Tibial nerve (tissue), 4 donors: ENCODE measurements around the gene NELFA. TPM values are rescaled to one million over a fixed set of nuclear protein-coding genes. Genes with fewer than 3 reads are reported as not detected.

Experiments used
- DNase-seq, 2 donors: peaks; one replicate each; pipeline ENCODE4 v3.0.0-alpha.2; 2019; ENCODE audit warnings: low spot score in 2 of 2
- H3K27ac ChIP-seq, 4 donors: fragments of 200-600 bp; sonication (generic) in 3 of 4; one replicate each; pipeline ENCODE4 v1.5.1; 2017 to 2019; ENCODE audit warnings: mild to moderate bottlenecking in 1 of 4
- H3K27me3 ChIP-seq, 2 donors: fragments of 200-600 bp; sonication (generic) in 1 of 2; one replicate each; pipeline versions ENCODE4 v1.5.1 to v1.6.0; 2017 to 2019
- H3K36me3 ChIP-seq, 3 donors: fragments of 200-600 bp; sonication (generic); one replicate each; pipeline ENCODE4 v1.5.1; 2018 to 2019
- H3K4me1 ChIP-seq, 4 donors: fragments of 200-600 bp; sonication (generic) in 3 of 4; one replicate each; pipeline ENCODE4 v1.5.1; 2017 to 2019
- H3K4me3 ChIP-seq, 4 donors: fragments of 200-600 bp; sonication (generic) in 3 of 4; one replicate each; pipeline ENCODE4 v1.5.1; 2017 to 2019; ENCODE audit warnings: mild to moderate bottlenecking in 1 of 4, moderate library complexity in 1 of 4
- H3K9me3 ChIP-seq, 4 donors: fragments of 200-600 bp; sonication (generic) in 3 of 4; one replicate each; pipeline ENCODE4 v1.5.1; 2017 to 2019
- EP300 ChIP-seq, 2 donors: sonication (generic); formaldehyde crosslinking; IDR thresholded peaks; one replicate each; pipeline ENCODE4 v1.6.1; 2017; ENCODE audit warnings: antibody characterized with exemption in 2 of 2, mild to moderate bottlenecking in 1 of 2
- POLR2A ChIP-seq, 2 donors: fragments of 450-650 bp; IDR thresholded peaks; one replicate each; pipeline ENCODE4 v1.6.1; 2017; ENCODE audit warnings: antibody characterized with exemption in 2 of 2, mild to moderate bottlenecking in 2 of 2, moderate library complexity in 2 of 2
- WGBS, 2 donors: methylation state at CpG; one replicate each; pipeline ENCODE4 v1.1.5; 2018; 5-methylcytosine and 5-hydroxymethylcytosine counted together
- total RNA-seq, 4 donors: library from RNA; depleted of rRNA; stranded (reverse); fragments of >200 nt; gene quantifications; one replicate each; pipeline ENCODE4 v1.1.0, GENCODE V29; 2016
- TF ChIP-seq, protein P1 (sequence below), 5 experiments: fragments of 200-600 bp in 3 of 5; fragments of 450-650 bp in 2 of 5; sonication (generic) in 3 of 5; IDR thresholded peaks; one replicate each; pipeline ENCODE4 v1.5.1; 2016 to 2019; ENCODE audit warnings: antibody characterized with exemption in 5 of 5, mild to moderate bottlenecking in 3 of 5, moderate library complexity in 2 of 5

The NELFA gene
- total RNA-seq: 10 to 100 TPM; 32.9 to 43.1 (median 37.5) TPM

DNA sequence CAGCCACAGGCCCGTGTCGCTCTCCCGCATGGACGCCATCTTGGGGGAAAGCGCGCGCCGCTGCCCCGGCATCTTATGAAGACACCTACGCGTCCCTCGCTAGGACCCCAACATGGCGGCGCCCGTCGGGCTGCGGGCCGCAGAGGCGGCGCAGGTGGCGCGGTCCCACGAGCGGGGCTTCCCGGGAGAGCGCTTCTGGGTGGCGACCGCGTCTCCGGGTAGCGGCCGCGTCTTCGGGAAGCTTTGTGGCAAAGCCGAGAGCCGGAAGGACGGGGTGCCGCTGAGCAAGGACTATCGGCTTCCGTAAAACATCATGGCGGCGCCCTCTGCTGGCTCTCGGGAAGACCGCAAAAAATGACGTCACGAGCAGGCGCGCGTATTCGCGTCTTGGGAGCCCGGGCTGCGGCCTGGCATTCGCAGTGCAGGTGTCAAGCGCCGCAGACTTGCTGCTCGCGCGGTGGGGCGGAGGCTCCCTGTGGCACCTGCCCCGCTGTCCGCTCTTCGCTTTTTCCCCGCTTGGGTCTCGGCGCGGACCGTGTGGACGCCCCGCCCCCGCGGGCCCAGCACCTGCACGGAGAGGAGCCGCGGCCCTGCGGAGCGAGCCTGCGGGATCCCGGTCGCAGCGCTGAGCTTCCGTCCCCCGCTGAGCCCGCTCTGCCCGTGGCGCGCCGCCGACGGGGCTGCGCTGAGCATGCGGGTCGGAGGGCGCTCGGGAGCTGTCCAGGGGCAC is at the start of gene NELFA:
Gene NELFA, minus strand, starts transcription at position 54 of the 730 bp plus-strand sequence. Its CDS starts 15 bp downstream, at position 39.
- WGBS, 2 donors: 1% methylated on average over 27 to 39 of the region's 95 CpGs
- peak within 1 kb of the TSS; percentile 93 to 99 (median 96) for H3K27ac ChIP-seq
- H3K4me3 ChIP-seq: peak within 1 kb of the TSS; percentile 58 to 99 (median 81)
- no peaks in the 10 kb centered on the region for H3K9me3 ChIP-seq
- TF ChIP-seq EP300 (IDR thresholded peaks at IDR 0.05): peak; percentile 44 to 88
- TF ChIP-seq POLR2A (IDR thresholded peaks at IDR 0.05): peak; percentile 30 to 66
- TF ChIP-seq, protein P1, sequence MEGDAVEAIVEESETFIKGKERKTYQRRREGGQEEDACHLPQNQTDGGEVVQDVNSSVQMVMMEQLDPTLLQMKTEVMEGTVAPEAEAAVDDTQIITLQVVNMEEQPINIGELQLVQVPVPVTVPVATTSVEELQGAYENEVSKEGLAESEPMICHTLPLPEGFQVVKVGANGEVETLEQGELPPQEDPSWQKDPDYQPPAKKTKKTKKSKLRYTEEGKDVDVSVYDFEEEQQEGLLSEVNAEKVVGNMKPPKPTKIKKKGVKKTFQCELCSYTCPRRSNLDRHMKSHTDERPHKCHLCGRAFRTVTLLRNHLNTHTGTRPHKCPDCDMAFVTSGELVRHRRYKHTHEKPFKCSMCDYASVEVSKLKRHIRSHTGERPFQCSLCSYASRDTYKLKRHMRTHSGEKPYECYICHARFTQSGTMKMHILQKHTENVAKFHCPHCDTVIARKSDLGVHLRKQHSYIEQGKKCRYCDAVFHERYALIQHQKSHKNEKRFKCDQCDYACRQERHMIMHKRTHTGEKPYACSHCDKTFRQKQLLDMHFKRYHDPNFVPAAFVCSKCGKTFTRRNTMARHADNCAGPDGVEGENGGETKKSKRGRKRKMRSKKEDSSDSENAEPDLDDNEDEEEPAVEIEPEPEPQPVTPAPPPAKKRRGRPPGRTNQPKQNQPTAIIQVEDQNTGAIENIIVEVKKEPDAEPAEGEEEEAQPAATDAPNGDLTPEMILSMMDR (IDR thresholded peaks at IDR 0.05): peak; percentile 52 to 94 (median 76)
- H3K36me3 ChIP-seq: peaks cover 0 to 22% (median 0%) of the 10 kb centered on the region in 3 donors
- peak; percentile 90 to 92 for DNase-seq
- peaks cover 0 to 36% (median 2%) of the 10 kb centered on the region in 4 donors for H3K4me1 ChIP-seq
- H3K27me3 ChIP-seq: no peaks in the 10 kb centered on the region

DNA sequence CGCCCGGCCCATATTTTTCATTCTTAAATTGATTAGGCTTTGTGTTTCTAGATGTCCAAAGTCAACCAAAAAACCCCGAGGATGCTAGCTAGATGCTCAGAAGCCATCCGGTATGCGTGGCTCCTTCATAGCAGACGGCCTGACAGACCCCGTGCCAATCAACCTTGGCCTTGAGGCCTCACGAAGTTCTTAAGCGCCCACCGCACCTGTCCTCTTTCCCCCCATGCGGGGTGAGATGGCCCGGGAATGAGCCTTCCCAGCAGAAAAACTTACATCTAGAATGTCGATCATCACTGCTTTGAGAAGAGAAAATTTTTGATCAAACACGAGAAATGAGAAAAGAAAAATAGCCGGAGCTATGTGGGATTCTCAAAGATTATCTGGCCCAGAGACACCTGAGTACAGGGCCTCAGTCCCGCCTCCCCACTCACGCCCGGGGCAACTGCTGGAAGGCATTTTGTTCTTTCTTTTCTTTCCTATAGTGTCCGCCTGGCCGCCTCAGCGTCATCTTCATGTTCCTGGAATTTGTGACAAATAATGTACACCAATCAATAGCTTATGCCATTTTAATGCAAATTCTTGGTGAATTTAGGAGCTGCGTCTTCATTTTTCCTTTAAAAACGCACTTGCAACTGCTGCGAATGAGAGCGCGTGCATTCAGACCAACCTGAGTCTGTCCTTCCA is 48.8 kb upstream of the NELFA start:
- H3K4me3 ChIP-seq: no peak overlapping the region

DNA sequence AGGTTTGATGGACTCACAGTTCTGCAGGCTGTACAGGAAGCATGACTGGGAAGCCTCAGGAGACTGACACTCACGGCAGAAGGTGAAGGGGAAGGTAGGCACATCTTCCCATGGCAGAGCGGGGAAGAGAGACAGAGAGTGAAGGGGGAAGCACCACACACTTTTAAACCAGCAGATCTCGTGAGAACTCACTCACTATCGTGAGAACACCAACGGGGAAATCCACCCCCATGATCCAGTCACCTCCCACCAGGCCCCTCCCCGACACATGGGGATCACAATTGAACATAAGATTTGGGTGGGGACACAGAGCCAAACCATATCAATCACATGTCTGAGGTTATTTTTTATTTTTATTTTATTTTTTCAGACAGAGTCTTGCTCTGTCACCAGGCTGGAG is 45.4 kb upstream of the NELFA start:
- peaks cover 0 to 72% of the 10 kb centered on the region in 2 donors for H3K27me3 ChIP-seq
- H3K9me3 ChIP-seq: no peaks in the 10 kb centered on the region
- TF ChIP-seq POLR2A (IDR thresholded peaks at IDR 0.05) (no peak), EP300 (IDR thresholded peaks at IDR 0.05) (no peak)
- TF ChIP-seq, protein P1 (IDR thresholded peaks at IDR 0.05): no peak
- H3K36me3 ChIP-seq: no peaks in the 10 kb centered on the region
- no peak overlapping the region for H3K4me3 ChIP-seq
- 75 to 77% methylated on average over 6 of the region's 6 CpGs for WGBS, 2 donors
- H3K4me1 ChIP-seq: peaks cover 0 to 11% (median 5%) of the 10 kb centered on the region in 4 donors
- no peak overlapping the region for H3K27ac ChIP-seq
- no peak for DNase-seq

More for the DNA sequence above, 48.8 kb upstream of the NELFA start:
- WGBS, 2 donors: 80 to 81% methylated on average over 26 of the region's 26 CpGs
- DNase-seq: no peak
- TF ChIP-seq POLR2A (IDR thresholded peaks at IDR 0.05): no peak
- no peak for TF ChIP-seq EP300 (IDR thresholded peaks at IDR 0.05)
- TF ChIP-seq, protein P1 (IDR thresholded peaks at IDR 0.05): no peak
- H3K4me1 ChIP-seq: peaks cover 0 to 33% (median 5%) of the 10 kb centered on the region in 4 donors
- peaks cover 0 to 68% of the 10 kb centered on the region in 2 donors for H3K27me3 ChIP-seq
- no peaks in the 10 kb centered on the region for H3K36me3 ChIP-seq
- no peak overlapping the region for H3K27ac ChIP-seq
- H3K9me3 ChIP-seq: no peaks in the 10 kb centered on the region

DNA sequence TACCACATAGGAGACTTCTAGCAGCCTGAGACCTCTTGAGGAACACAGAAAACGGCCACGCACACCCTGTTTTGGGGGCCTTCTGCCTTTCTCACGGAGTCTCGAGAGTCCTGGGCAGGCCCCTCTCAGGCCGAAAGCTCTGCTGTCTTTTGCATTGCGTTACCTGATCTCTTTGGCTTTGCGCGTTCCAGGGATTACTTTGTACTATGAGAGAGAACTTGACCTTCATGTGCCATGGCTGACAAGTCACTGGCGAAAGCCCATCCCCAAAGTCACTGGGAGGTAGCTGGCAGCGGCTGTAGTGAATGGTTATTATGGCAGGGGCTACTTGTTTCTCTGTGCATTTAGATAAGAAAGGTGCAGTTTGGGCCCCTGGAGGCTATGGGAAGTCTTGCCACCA is 42.3 kb upstream of the NELFA start:
- no peaks in the 10 kb centered on the region for H3K9me3 ChIP-seq
- no peak for DNase-seq
- H3K27me3 ChIP-seq: peaks cover 0 to 69% of the 10 kb centered on the region in 2 donors
- no peak overlapping the region for H3K4me3 ChIP-seq
- no peaks in the 10 kb centered on the region for H3K36me3 ChIP-seq
- TF ChIP-seq EP300 (IDR thresholded peaks at IDR 0.05): no peak
- TF ChIP-seq, protein P1 (IDR thresholded peaks at IDR 0.05): no peak
- TF ChIP-seq POLR2A (IDR thresholded peaks at IDR 0.05): no peak
- no peak overlapping the region for H3K27ac ChIP-seq
- 70 to 75% methylated on average over 10 of the region's 10 CpGs for WGBS, 2 donors
- peaks cover 0 to 8% (median 0%) of the 10 kb centered on the region in 4 donors for H3K4me1 ChIP-seq

DNA sequence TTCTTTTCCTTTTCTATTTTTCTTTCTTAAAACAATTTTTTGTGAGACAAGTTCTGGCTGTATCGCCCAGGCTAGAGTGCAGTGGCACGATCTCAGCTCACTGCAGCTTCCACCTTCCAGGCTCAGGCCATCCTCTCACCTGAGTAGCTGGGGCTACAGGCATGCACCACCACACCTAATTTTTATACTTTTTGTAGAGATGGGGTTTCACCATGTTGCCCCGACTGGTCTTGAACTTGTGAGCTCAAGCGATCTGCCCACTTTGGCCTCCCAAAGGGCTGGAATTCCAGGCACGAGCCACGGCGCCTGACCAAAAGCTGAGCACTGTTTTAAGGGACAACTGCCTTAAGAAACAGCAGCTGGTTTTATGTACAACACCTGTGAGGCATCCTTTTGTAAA is 41.0 kb upstream of the NELFA start:
- Histone ChIP-seq H3K27me3 (peaks cover 0 to 67% of the 10 kb centered on the region in 2 donors), H3K36me3 (peaks cover 0 to 3% (median 0%) of the 10 kb centered on the region in 3 donors), H3K4me1 (peaks cover 0 to 8% (median 0%) of the 10 kb centered on the region in 4 donors), H3K27ac (no peak overlapping the region), H3K9me3 (peaks cover 0 to 3% (median 0%) of the 10 kb centered on the region in 4 donors), H3K4me3 (no peak overlapping the region)
- 71 to 78% methylated on average over 7 of the region's 7 CpGs for WGBS, 2 donors
- TF ChIP-seq, protein P1 (IDR thresholded peaks at IDR 0.05): no peak
- TF ChIP-seq EP300 (IDR thresholded peaks at IDR 0.05) (no peak), POLR2A (IDR thresholded peaks at IDR 0.05) (no peak)
- no peak for DNase-seq
